Keratinocyte (primary cell): ENCODE measurements around the gene CRADD. TPM values are rescaled to one million over a fixed set of nuclear protein-coding genes. Genes with fewer than 3 reads are reported as not detected.

ENCODE experiments used
- DNase-seq: peaks from one replicate; pipeline ENCODE4 v3.0.0-alpha.2; 2011; ENCODE audit warnings: low read depth, missing footprints, low spot score
- FAIRE-seq: peaks from 2 replicates; lab custom pipeline; 2011; peaks lifted over from hg19 to GRCh38; lab: Jason Lieb, UNC
- H2AFZ ChIP-seq: 2 replicates; pipeline ENCODE4 v1.6.0; 2012; ENCODE audit warnings: low read length, control low read depth, inconsistent platforms; ENCODE audit not compliant: control insufficient read depth
- H3K27ac ChIP-seq: 2 replicates; pipeline ENCODE4 v1.5.1; 2011; ENCODE audit warnings: low read length; ENCODE audit not compliant: control insufficient read depth, insufficient read depth
- H3K27me3 ChIP-seq: 3 replicates; pipeline ENCODE4 v1.6.0; 2011; ENCODE audit warnings: low read length; ENCODE audit not compliant: control insufficient read depth, insufficient read depth; ENCODE audit errors: extremely low read depth
- H3K36me3 ChIP-seq, 2 experiments: 2 replicates in 1 of 2; 3 replicates in 1 of 2; pipeline ENCODE4 v1.5.1; 2011; ENCODE audit warnings: low read length in 2 of 2, mild to moderate bottlenecking in 1 of 2; ENCODE audit not compliant: control insufficient read depth in 2 of 2, insufficient read depth in 2 of 2; ENCODE audit errors: extremely low read depth in 1 of 2
- H3K4me1 ChIP-seq: 3 replicates; pipeline ENCODE4 v1.5.1; 2011; ENCODE audit warnings: low read length; ENCODE audit not compliant: control insufficient read depth, insufficient read depth; ENCODE audit errors: extremely low read depth
- H3K4me2 ChIP-seq: 3 replicates; pipeline ENCODE4 v1.6.0; 2011; ENCODE audit warnings: low read depth, low read length; ENCODE audit not compliant: control insufficient read depth, insufficient read depth; ENCODE audit errors: extremely low read depth
- H3K4me3 ChIP-seq, 3 experiments: fragments of 200-600 bp in 1 of 3; sonication (generic) in 1 of 3; 2 replicates in 2 of 3; 3 replicates in 1 of 3; pipeline ENCODE4 v1.5.1; 2011 to 2016; ENCODE audit warnings: low read length in 3 of 3, mild to moderate bottlenecking in 3 of 3, control low read depth in 2 of 3, inconsistent platforms in 1 of 3, low read depth in 1 of 3, mixed read lengths in 1 of 3, mixed run types in 1 of 3, moderate library complexity in 1 of 3; ENCODE audit not compliant: control insufficient read depth in 2 of 3, insufficient read depth in 2 of 3; ENCODE audit errors: extremely low read depth in 1 of 3
- H3K79me2 ChIP-seq: 2 replicates; pipeline ENCODE4 v1.6.0; 2012; ENCODE audit warnings: low read length; ENCODE audit not compliant: control insufficient read depth, insufficient read depth
- H3K9ac ChIP-seq: 3 replicates; pipeline ENCODE4 v1.6.0; 2011; ENCODE audit warnings: low read length; ENCODE audit not compliant: control insufficient read depth, insufficient read depth; ENCODE audit errors: extremely low read depth
- H3K9me1 ChIP-seq: 3 replicates; pipeline ENCODE4 v1.6.0; 2011; ENCODE audit warnings: low read length; ENCODE audit not compliant: control insufficient read depth, insufficient read depth; ENCODE audit errors: extremely low read depth
- H3K9me3 ChIP-seq: 2 replicates; pipeline ENCODE4 v1.5.1; 2012; ENCODE audit warnings: low read depth, low read length; ENCODE audit not compliant: control insufficient read depth
- H4K20me1 ChIP-seq: 3 replicates; pipeline ENCODE4 v1.6.0; 2011; ENCODE audit warnings: low read length; ENCODE audit not compliant: control insufficient read depth, insufficient read depth; ENCODE audit errors: extremely low read depth
- EZH2 ChIP-seq: IDR thresholded peaks from one replicate; pipeline ENCODE4 v1.6.1; 2012; ENCODE audit warnings: inconsistent platforms, mild to moderate bottlenecking, low read length, moderate library complexity
- dilution Hi-C: fragments of 300-500 bp; cut with MboI; formaldehyde crosslinking; loops from one replicate; pipeline ENCODE4 v1.7.0; 2020; ENCODE audit warnings: low sequenced_read_pairs; ENCODE audit not compliant: extremely low pct_ligation_motif_present
- polyA plus RNA-seq, 5 experiments: library from polyadenylated mRNA; depleted of rRNA in 3 of 5; stranded (reverse) in 3 of 5; stranded (forward) in 1 of 5; unstranded in 1 of 5; fragments of >200 nt; gene quantifications; 1 replicate in 1 of 5; 2 replicates in 3 of 5; 3 replicates in 1 of 5; pipeline versions ENCODE4 v1.2.1 to v1.2.3, GENCODE V29; 2011 to 2012; ENCODE audit warnings: missing spikeins in 2 of 5, low read depth in 1 of 5, low replicate concordance in 1 of 5
- TF ChIP-seq, protein P1 (sequence below), 3 experiments: IDR thresholded peaks in 1 of 3; conservative IDR thresholded peaks in 1 of 3; optimal IDR thresholded peaks in 1 of 3; 2 replicates in 2 of 3; 3 replicates in 1 of 3; pipeline versions ENCODE3 to v1.5.1; 2011; ENCODE audit warnings: low read length in 3 of 3, mild to moderate bottlenecking in 3 of 3, moderate library complexity in 2 of 3, control low read depth in 1 of 3, inconsistent platforms in 1 of 3; ENCODE audit not compliant: insufficient read depth in 2 of 3; ENCODE audit errors: extremely low read depth in 1 of 3

Gene CRADD
- polyA plus RNA-seq, 1 donor (not counting 4 experiments of a cell fraction or from before 2014, with no cell fraction given) = 11.2 TPM

DNA sequence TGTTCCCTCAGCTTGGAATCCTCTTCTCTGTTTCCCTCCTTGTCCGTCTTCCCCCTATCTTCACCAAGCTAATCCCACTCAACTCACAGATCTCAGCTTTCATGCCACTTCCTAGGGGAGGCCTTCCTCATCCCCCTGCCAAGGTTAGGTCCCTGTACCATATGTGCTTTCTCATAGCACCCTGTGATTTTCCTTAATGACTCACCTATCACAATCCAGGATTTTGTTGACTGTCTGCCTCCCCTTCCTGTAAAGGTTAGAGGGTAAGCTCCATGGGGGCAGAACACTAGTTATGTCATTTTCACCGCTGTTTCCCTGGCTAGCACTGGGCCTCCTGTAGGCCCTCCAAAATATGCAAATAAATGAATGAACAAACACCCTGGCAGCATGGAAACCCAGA is 57.6 kb downstream of the CRADD start:
- H3K9ac ChIP-seq = no peak overlapping the region
- no peak overlapping the region for H2AFZ ChIP-seq
- H4K20me1 ChIP-seq = no peaks in the 10 kb centered on the region
- H3K79me2 ChIP-seq = no peaks in the 10 kb centered on the region
- no peaks in the 10 kb centered on the region for H3K9me1 ChIP-seq
- dilution Hi-C loops = no loop called here
- H3K4me2 ChIP-seq = no peak overlapping the region
- TF ChIP-seq, protein P1, sequence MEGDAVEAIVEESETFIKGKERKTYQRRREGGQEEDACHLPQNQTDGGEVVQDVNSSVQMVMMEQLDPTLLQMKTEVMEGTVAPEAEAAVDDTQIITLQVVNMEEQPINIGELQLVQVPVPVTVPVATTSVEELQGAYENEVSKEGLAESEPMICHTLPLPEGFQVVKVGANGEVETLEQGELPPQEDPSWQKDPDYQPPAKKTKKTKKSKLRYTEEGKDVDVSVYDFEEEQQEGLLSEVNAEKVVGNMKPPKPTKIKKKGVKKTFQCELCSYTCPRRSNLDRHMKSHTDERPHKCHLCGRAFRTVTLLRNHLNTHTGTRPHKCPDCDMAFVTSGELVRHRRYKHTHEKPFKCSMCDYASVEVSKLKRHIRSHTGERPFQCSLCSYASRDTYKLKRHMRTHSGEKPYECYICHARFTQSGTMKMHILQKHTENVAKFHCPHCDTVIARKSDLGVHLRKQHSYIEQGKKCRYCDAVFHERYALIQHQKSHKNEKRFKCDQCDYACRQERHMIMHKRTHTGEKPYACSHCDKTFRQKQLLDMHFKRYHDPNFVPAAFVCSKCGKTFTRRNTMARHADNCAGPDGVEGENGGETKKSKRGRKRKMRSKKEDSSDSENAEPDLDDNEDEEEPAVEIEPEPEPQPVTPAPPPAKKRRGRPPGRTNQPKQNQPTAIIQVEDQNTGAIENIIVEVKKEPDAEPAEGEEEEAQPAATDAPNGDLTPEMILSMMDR (optimal IDR thresholded peaks at IDR 0.05 in 1 of 3, IDR thresholded peaks at IDR 0.05 in 1 of 3, conservative IDR thresholded peaks at IDR 0.05 in 1 of 3; ENCODE audit: extremely low read depth in 1 of 3, insufficient read depth in 2 of 3, low read length in 3 of 3) = no peak
- no peak for TF ChIP-seq EZH2
- no peak for DNase-seq
- no peaks in the 10 kb centered on the region for H3K4me1 ChIP-seq
- H3K27me3 ChIP-seq = no peaks in the 10 kb centered on the region
- H3K4me3 ChIP-seq = no peak overlapping the region
- H3K36me3 ChIP-seq = no peaks in the 10 kb centered on the region
- no peak for FAIRE-seq
- no peaks in the 10 kb centered on the region for H3K9me3 ChIP-seq
- no peak overlapping the region for H3K27ac ChIP-seq

DNA sequence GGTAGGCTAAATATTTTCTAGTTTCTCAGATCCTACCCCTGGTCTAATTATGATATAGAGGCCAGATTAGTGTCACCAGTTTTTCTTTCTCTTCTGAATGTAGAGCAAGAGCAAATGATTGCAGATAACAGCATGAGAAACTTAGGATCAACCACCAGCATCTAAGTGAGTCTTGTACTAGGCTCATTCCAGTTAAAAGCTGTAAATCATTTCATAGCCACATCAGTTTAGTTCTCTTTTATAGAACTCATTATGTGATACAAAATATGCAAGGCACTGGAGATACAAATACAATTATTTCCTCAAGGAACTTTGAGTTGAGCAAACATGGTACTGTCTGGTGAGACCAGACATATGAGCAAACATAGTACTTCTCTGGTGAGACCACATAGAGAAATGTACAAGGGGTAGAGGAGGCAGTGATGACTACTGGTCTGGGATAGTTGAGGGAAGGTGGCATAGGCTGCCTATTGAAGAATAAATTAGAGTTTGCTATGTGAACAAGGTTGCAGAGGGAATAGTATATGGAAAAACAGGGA is 59.5 kb downstream of the CRADD start:
- H3K4me3 ChIP-seq = no peak overlapping the region
- no peaks in the 10 kb centered on the region for H3K79me2 ChIP-seq
- no peaks in the 10 kb centered on the region for H3K9me1 ChIP-seq
- no peak overlapping the region for H3K9ac ChIP-seq
- H3K36me3 ChIP-seq = no peaks in the 10 kb centered on the region
- dilution Hi-C loops = no loop called here
- DNase-seq (no peak), FAIRE-seq (no peak)
- no peak for TF ChIP-seq EZH2
- TF ChIP-seq, protein P1 (optimal IDR thresholded peaks at IDR 0.05 in 1 of 3, IDR thresholded peaks at IDR 0.05 in 1 of 3, conservative IDR thresholded peaks at IDR 0.05 in 1 of 3; ENCODE audit: extremely low read depth in 1 of 3, insufficient read depth in 2 of 3, low read length in 3 of 3) = no peak
- H3K4me1 ChIP-seq = peaks cover 7% of the 10 kb centered on the region
- H3K27me3 ChIP-seq = no peaks in the 10 kb centered on the region
- no peak overlapping the region for H2AFZ ChIP-seq
- no peak overlapping the region for H3K27ac ChIP-seq
- H4K20me1 ChIP-seq = no peaks in the 10 kb centered on the region
- no peak overlapping the region for H3K4me2 ChIP-seq
- H3K9me3 ChIP-seq = no peaks in the 10 kb centered on the region
